ENCODE results near the gene PMEPA1. TPM values are rescaled to one million over a fixed set of nuclear protein-coding genes. Genes with fewer than 3 reads are reported as not detected.

The PMEPA1 gene
- total and polyA plus RNA-seq, 4 donors, result 0.61 to 1.5 (median 1.1) TPM

GRCh38 chr20:57699395-57699794 is 10.4 kb downstream of the PMEPA1 start:
- no peak for DNase-seq (ENCODE audit: low spot score)
- Histone ChIP-seq H3K4me3 (ENCODE audit: low read depth in 1 of 3, low read length in 3 of 3) (no peak overlapping the region), H3K9ac (ENCODE audit: low read depth in 1 of 2, low read length in 2 of 2) (no peak overlapping the region), H3K4me1 (ENCODE audit: control insufficient read depth in 4 of 4, insufficient read depth in 4 of 4, low read length in 3 of 4) (no peaks in the 10 kb centered on the region), H3K9me3 (ENCODE audit: control insufficient read depth in 4 of 4, low read length in 3 of 4) (no peaks in the 10 kb centered on the region), H3K27me3 (ENCODE audit: control insufficient read depth in 4 of 4, insufficient read depth in 4 of 4, low read length in 3 of 4) (peaks cover 0 to 3% (median 0%) of the 10 kb centered on the region in 4 donors), H3K36me3 (ENCODE audit: control insufficient read depth in 4 of 4, insufficient read depth in 3 of 4, low read depth in 1 of 4, low read length in 3 of 4) (no peaks in the 10 kb centered on the region), H3K27ac (ENCODE audit: low read depth in 1 of 2, low read length in 2 of 2) (no peak overlapping the region)
- TF ChIP-seq YY1 (IDR thresholded peaks at IDR 0.05), result no peak
- TF ChIP-seq RAD21 (IDR thresholded peaks at IDR 0.05), result no peak
- no peak for TF ChIP-seq FOXA2 (IDR thresholded peaks at IDR 0.05)
- no peak for TF ChIP-seq EGR1 (IDR thresholded peaks at IDR 0.05; ENCODE audit: low read depth in 2 of 2)
- no peak for TF ChIP-seq ZBTB33 (IDR thresholded peaks at IDR 0.05)
- no peak for TF ChIP-seq MAX (IDR thresholded peaks at IDR 0.05)
- no peak for TF ChIP-seq SP1 (IDR thresholded peaks at IDR 0.05)
- TF ChIP-seq RXRA (IDR thresholded peaks at IDR 0.05), result no peak
- no peak for TF ChIP-seq HNF4G (IDR thresholded peaks at IDR 0.05)
- TF ChIP-seq ATF3 (IDR thresholded peaks at IDR 0.05), result no peak
- TF ChIP-seq FOXA1 (IDR thresholded peaks at IDR 0.05), result no peak
- TF ChIP-seq REST (IDR thresholded peaks at IDR 0.05), result no peak
- TF ChIP-seq NR2F2 (IDR thresholded peaks at IDR 0.05), result no peak
- TF ChIP-seq GABPA (IDR thresholded peaks at IDR 0.05 in 1 of 2, conservative IDR thresholded peaks at IDR 0.05 in 1 of 2), result no peak
- TF ChIP-seq TAF1 (conservative IDR thresholded peaks at IDR 0.05), result no peak
- TF ChIP-seq JUND (IDR thresholded peaks at IDR 0.05), result no peak
- no peak for TF ChIP-seq CTCF (IDR thresholded peaks at IDR 0.05; ENCODE audit: low read depth, low read length, missing input control)
- TF ChIP-seq HNF4A (conservative IDR thresholded peaks at IDR 0.05), result no peak
- WGBS, result 68% methylated on average over 8 of the region's 8 CpGs
